Thoracic aorta (tissue), 2 donors: ENCODE measurements around the gene SERPINH1. TPM values are rescaled to one million over a fixed set of nuclear protein-coding genes. Genes with fewer than 3 reads are reported as not detected.

Experiments
- ATAC-seq: fragments of 150-250 bp; one replicate; pipeline ENCODE4 v1.8.0; 2017; ENCODE audit warnings: low read depth; ENCODE audit not compliant: insufficient number of reproducible peaks, low FRiP score
- DNase-seq: peaks from one replicate; pipeline ENCODE4 v3.0.0-alpha.2; 2020; ENCODE audit warnings: low spot score
- H3K27ac ChIP-seq, 2 donors: fragments of 200-600 bp; sonication (generic); 1 replicate in 1 of 2; 2 replicates in 1 of 2; pipeline ENCODE4 v1.5.1; 2016; ENCODE audit warnings: mild to moderate bottlenecking in 2 of 2, moderate library complexity in 2 of 2
- H3K27me3 ChIP-seq: fragments of 200-600 bp; sonication (generic); replicated peaks from 2 replicates; pipeline ENCODE4 v1.6.0; 2016; ENCODE audit warnings: mild to moderate bottlenecking; ENCODE audit not compliant: insufficient read depth
- H3K36me3 ChIP-seq: fragments of 200-600 bp; sonication (generic); one replicate; pipeline ENCODE4 v1.5.1; 2016
- H3K4me1 ChIP-seq, 2 donors: fragments of 200-600 bp; sonication (generic); 1 replicate in 1 of 2; 2 replicates in 1 of 2; pipeline versions ENCODE4 v1.5.1 to v1.6.0; 2016; ENCODE audit warnings: low read depth in 2 of 2, mild to moderate bottlenecking in 1 of 2; ENCODE audit not compliant: control insufficient read depth in 1 of 2
- H3K4me3 ChIP-seq: fragments of 200-600 bp; sonication (generic); 2 replicates; pipeline ENCODE4 v1.5.1; 2016; ENCODE audit warnings: mild to moderate bottlenecking
- H3K9me3 ChIP-seq: fragments of 200-600 bp; sonication (generic); 2 replicates; pipeline ENCODE4 v1.5.1; 2016
- CTCF ChIP-seq: fragments of 200-600 bp; sonication (generic); IDR thresholded peaks from one replicate; pipeline ENCODE4 v1.5.1; 2019; ENCODE audit warnings: antibody characterized with exemption
- total RNA-seq, 2 donors: library from RNA; depleted of rRNA; stranded (reverse); fragments of >200 nt; gene quantifications; one replicate each; pipeline versions ENCODE4 v1.1.0 to v1.2.3, GENCODE V29; 2016

The SERPINH1 gene
- total RNA-seq, 2 donors from 2014 or later: 367 to 480 TPM

GRCh38 chr11:75565916-75566762, 4.1 kb downstream of the SERPINH1 start:
- peaks cover 34 to 65% of the 10 kb centered on the region in 2 donors for H3K4me1 ChIP-seq
- peak overlapping the region; percentile 47 to 100 for H3K27ac ChIP-seq
- ATAC-seq: no peak
- peaks cover 44% of the 10 kb centered on the region for H3K36me3 ChIP-seq
- H3K27me3 ChIP-seq: no peaks in the 10 kb centered on the region
- peak overlapping the region; percentile 89 for H3K4me3 ChIP-seq
- no peak for DNase-seq
- no peak for TF ChIP-seq CTCF
- no peaks in the 10 kb centered on the region for H3K9me3 ChIP-seq

- no peak for ATAC-seq
- peak overlapping the region in 1 of 2 donors; percentile 1 for H3K27ac ChIP-seq
Measured at GRCh38 chr11:75566763-75567279, 4.8 kb downstream of the SERPINH1 start.

GRCh38 chr11:75567971-75568370, 5.9 kb downstream of the SERPINH1 start:
- ATAC-seq (no peak), DNase-seq (no peak)
- Histone ChIP-seq H3K36me3 (peaks cover 61% of the 10 kb centered on the region), H3K4me3 (no peak overlapping the region), H3K27ac (peak overlapping the region in 1 of 2 donors; percentile 1), H3K4me1 (peaks cover 31 to 58% of the 10 kb centered on the region in 2 donors), H3K27me3 (no peaks in the 10 kb centered on the region), H3K9me3 (no peaks in the 10 kb centered on the region)
- no peak for TF ChIP-seq CTCF

More at GRCh38 chr11:75566763-75567279, 4.8 kb downstream of the SERPINH1 start:
- H3K9me3 ChIP-seq: no peaks in the 10 kb centered on the region
- no peak for TF ChIP-seq CTCF
- H3K27me3 ChIP-seq: no peaks in the 10 kb centered on the region
- H3K4me3 ChIP-seq: no peak overlapping the region
- peaks cover 31 to 58% of the 10 kb centered on the region in 2 donors for H3K4me1 ChIP-seq
- H3K36me3 ChIP-seq: peaks cover 50% of the 10 kb centered on the region
- DNase-seq: no peak

- H3K27ac ChIP-seq: peak overlapping the region in 1 of 2 donors; percentile 1
- H3K36me3 ChIP-seq: peaks cover 68% of the 10 kb centered on the region
- no peak overlapping the region for H3K4me3 ChIP-seq
- peaks cover 30 to 54% of the 10 kb centered on the region in 2 donors for H3K4me1 ChIP-seq
- no peaks in the 10 kb centered on the region for H3K27me3 ChIP-seq
- no peak for DNase-seq
- H3K9me3 ChIP-seq: no peaks in the 10 kb centered on the region
- ATAC-seq: no peak
- TF ChIP-seq CTCF: no peak
Measured at GRCh38 chr11:75568616-75569219, 6.7 kb downstream of the SERPINH1 start.

- Histone ChIP-seq H3K36me3 (peaks cover 68% of the 10 kb centered on the region), H3K27me3 (no peaks in the 10 kb centered on the region), H3K4me3 (no peak overlapping the region), H3K27ac (peak overlapping the region in 1 of 2 donors; percentile 0), H3K9me3 (no peaks in the 10 kb centered on the region), H3K4me1 (peaks cover 14 to 36% of the 10 kb centered on the region in 2 donors)
- no peak for TF ChIP-seq CTCF
- DNase-seq (no peak), ATAC-seq (no peak)
Measured at GRCh38 chr11:75570559-75571139, 8.6 kb downstream of the SERPINH1 start.
